Osteoblast (primary cell): ENCODE measurements around the gene ECHDC3. TPM values are rescaled to one million over a fixed set of nuclear protein-coding genes. Genes with fewer than 3 reads are reported as not detected.

Source experiments
- DNase-seq: peaks from one replicate; pipeline ENCODE4 v3.0.0; 2011; ENCODE audit warnings: low spot score, mixed read lengths; ENCODE audit not compliant: insufficient read length; ENCODE audit errors: missing footprints
- H2AFZ ChIP-seq: 2 replicates; pipeline ENCODE4 v1.6.0; 2011; ENCODE audit warnings: mild to moderate bottlenecking, low read length
- H3K27ac ChIP-seq: 2 replicates; pipeline ENCODE4 v1.5.1; 2011; ENCODE audit warnings: mild to moderate bottlenecking, low read depth, low read length, moderate library complexity
- H3K27me3 ChIP-seq: 2 replicates; pipeline ENCODE4 v1.6.0; 2012; ENCODE audit warnings: mild to moderate bottlenecking, control low read depth, inconsistent platforms, low read length, moderate library complexity; ENCODE audit not compliant: insufficient read depth
- H3K36me3 ChIP-seq: 2 replicates; pipeline ENCODE4 v1.5.1; 2011; ENCODE audit warnings: mild to moderate bottlenecking, low read length, control low read depth, moderate library complexity; ENCODE audit not compliant: insufficient read depth
- H3K4me1 ChIP-seq: 2 replicates; pipeline ENCODE4 v1.5.1; 2011; ENCODE audit warnings: mild to moderate bottlenecking, low read length, control low read depth, moderate library complexity; ENCODE audit not compliant: insufficient read depth
- H3K4me2 ChIP-seq: 2 replicates; pipeline ENCODE4 v1.6.0; 2011; ENCODE audit warnings: mild to moderate bottlenecking, low read length; ENCODE audit not compliant: insufficient read depth
- H3K4me3 ChIP-seq: fragments of 200-600 bp; sonication (generic); 3 replicates; pipeline ENCODE4 v1.5.1; 2012; ENCODE audit warnings: mild to moderate bottlenecking, low read length, inconsistent platforms; ENCODE audit not compliant: insufficient read depth
- H3K79me2 ChIP-seq: 2 replicates; pipeline ENCODE4 v1.6.0; 2012; ENCODE audit warnings: mild to moderate bottlenecking, low read length, control low read depth, inconsistent platforms; ENCODE audit not compliant: insufficient read depth
- H3K9me3 ChIP-seq: 2 replicates; pipeline ENCODE4 v1.5.1; 2011; ENCODE audit warnings: low read depth, low read length, control low read depth
- H4K20me1 ChIP-seq: 2 replicates; pipeline ENCODE4 v1.6.0; 2012; ENCODE audit warnings: mild to moderate bottlenecking, low read length, control low read depth; ENCODE audit not compliant: insufficient read depth
- total RNA-seq: library from RNA; depleted of rRNA; stranded (reverse); fragments of >200 nt; gene quantifications from 2 replicates; pipeline ENCODE4 v1.2.3, GENCODE V29; 2012
- TF ChIP-seq, protein P1 (sequence below): IDR thresholded peaks from 2 replicates; pipeline ENCODE4 v1.5.1; 2011; ENCODE audit warnings: mild to moderate bottlenecking, low read depth, low read length, moderate library complexity; ENCODE audit errors: extremely low read depth

Gene ECHDC3
- total RNA-seq, 1 donor, result 0.36 TPM

DNA sequence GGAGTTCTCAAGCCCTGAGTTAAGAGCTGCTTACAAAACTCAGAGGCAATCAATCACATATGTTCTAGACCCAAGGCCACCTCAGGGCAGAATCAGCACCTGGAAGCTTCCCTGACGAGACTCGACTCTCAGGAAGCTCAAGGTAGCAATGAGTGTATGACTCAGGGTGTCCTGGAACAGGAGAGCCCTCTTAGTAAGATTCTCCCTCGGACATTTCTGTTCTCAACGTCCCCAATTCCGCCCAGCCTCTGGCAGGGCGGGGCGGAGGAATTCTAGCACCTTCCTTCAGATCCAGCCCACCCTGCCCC is 41.3 kb downstream of the ECHDC3 start:
- H3K27me3 ChIP-seq, result peaks cover 4% of the 10 kb centered on the region
- no peaks in the 10 kb centered on the region for H3K79me2 ChIP-seq

DNA sequence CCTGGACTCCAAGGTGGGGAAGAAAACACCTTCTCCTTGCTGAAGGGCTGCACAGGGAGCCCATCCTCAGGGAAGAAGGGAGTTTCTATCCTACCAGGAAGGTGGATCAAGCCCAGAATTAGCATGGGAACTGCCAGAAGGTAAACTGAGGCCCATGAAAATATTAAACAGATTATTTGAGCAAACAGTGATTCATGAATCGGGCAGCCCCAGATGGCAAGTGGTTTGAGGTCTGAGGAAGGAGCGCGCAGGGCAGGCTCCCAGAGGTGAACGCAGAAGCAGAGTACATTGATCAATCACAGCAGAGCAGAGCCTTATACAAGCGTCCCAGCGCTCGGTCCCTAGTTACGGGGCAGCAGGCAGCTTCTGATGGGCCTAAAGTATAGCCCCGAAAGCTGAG is 45.2 kb downstream of the ECHDC3 start:
- Histone ChIP-seq H3K27me3 (peaks cover 8% of the 10 kb centered on the region), H3K27ac (no peak overlapping the region), H3K79me2 (no peaks in the 10 kb centered on the region), H3K4me1 (no peaks in the 10 kb centered on the region), H4K20me1 (no peaks in the 10 kb centered on the region), H3K9me3 (no peaks in the 10 kb centered on the region), H3K4me3 (no peak overlapping the region), H2AFZ (no peak overlapping the region), H3K36me3 (no peaks in the 10 kb centered on the region), H3K4me2 (no peak overlapping the region)
- TF ChIP-seq, protein P1, sequence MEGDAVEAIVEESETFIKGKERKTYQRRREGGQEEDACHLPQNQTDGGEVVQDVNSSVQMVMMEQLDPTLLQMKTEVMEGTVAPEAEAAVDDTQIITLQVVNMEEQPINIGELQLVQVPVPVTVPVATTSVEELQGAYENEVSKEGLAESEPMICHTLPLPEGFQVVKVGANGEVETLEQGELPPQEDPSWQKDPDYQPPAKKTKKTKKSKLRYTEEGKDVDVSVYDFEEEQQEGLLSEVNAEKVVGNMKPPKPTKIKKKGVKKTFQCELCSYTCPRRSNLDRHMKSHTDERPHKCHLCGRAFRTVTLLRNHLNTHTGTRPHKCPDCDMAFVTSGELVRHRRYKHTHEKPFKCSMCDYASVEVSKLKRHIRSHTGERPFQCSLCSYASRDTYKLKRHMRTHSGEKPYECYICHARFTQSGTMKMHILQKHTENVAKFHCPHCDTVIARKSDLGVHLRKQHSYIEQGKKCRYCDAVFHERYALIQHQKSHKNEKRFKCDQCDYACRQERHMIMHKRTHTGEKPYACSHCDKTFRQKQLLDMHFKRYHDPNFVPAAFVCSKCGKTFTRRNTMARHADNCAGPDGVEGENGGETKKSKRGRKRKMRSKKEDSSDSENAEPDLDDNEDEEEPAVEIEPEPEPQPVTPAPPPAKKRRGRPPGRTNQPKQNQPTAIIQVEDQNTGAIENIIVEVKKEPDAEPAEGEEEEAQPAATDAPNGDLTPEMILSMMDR, result no peak
- no peak for DNase-seq

More for the DNA sequence above, 41.3 kb downstream of the ECHDC3 start:
- no peak overlapping the region for H3K4me2 ChIP-seq
- H3K4me1 ChIP-seq, result no peaks in the 10 kb centered on the region
- H3K27ac ChIP-seq, result no peak overlapping the region
- TF ChIP-seq, protein P1, result no peak
- no peak for DNase-seq
- no peak overlapping the region for H2AFZ ChIP-seq
- H3K9me3 ChIP-seq, result no peaks in the 10 kb centered on the region
- H4K20me1 ChIP-seq, result no peaks in the 10 kb centered on the region
- H3K36me3 ChIP-seq, result no peaks in the 10 kb centered on the region
- no peak overlapping the region for H3K4me3 ChIP-seq

DNA sequence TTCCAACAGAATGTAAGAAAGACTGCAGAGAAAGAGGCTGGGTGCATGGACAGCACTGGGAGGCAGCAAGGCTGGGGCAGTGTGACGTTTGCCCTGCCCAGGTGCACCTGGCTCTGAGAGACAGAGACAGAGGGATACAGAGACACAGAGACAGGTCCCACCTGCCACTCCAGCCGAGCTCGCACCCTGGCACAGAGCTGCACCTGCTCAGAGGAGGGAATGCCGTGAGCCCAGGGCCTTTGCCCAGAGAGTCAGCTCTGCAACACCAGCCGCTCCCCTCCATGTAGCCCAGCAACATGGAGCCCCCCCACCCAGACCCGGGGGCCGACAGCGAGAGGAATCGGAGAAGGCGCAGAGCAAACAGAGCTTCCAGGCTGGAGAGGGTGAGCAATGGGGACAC is 45.7 kb downstream of the ECHDC3 start:
- Histone ChIP-seq H3K4me2 (no peak overlapping the region), H2AFZ (no peak overlapping the region), H3K27me3 (peaks cover 8% of the 10 kb centered on the region), H3K27ac (no peak overlapping the region), H3K79me2 (no peaks in the 10 kb centered on the region), H3K36me3 (no peaks in the 10 kb centered on the region), H3K4me1 (no peaks in the 10 kb centered on the region), H3K9me3 (no peaks in the 10 kb centered on the region), H4K20me1 (no peaks in the 10 kb centered on the region), H3K4me3 (no peak overlapping the region)
- TF ChIP-seq, protein P1, result no peak
- DNase-seq, result no peak

DNA sequence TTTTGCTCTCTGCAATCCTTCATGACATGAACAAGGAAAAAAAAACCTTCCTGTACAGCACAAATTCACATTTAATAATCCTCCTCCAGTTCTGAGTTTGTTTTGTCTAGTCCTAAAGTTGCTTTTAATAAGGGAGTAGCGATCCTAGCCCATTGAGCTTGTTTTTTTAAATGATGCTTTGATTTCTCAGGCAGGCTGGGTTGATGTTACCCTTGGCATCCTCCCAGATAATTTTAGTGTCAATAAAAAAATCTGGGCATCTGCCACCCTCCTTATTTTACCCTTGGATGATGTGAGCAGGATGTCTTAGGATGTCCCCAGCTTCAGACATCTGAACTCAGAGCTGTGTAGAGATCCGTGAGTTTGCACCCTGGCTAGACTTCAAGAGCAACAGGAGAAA is 47.1 kb downstream of the ECHDC3 start:
- DNase-seq, result peak; percentile 87
- Histone ChIP-seq H3K4me1 (peaks cover 7% of the 10 kb centered on the region), H3K27me3 (peaks cover 8% of the 10 kb centered on the region), H3K27ac (no peak overlapping the region), H3K36me3 (no peaks in the 10 kb centered on the region), H4K20me1 (no peaks in the 10 kb centered on the region), H3K4me3 (no peak overlapping the region), H2AFZ (no peak overlapping the region), H3K9me3 (no peaks in the 10 kb centered on the region), H3K4me2 (peak overlapping the region; percentile 41), H3K79me2 (no peaks in the 10 kb centered on the region)
- TF ChIP-seq, protein P1, result no peak
